Activated T-cell treated with anti-CD3 and anti-CD28 coated beads, Interleukin-2, amount 50 U/mL, for 4 hours (primary cell): ENCODE measurements around the gene HDDC3. TPM values are rescaled to one million over a fixed set of nuclear protein-coding genes. Genes with fewer than 3 reads are reported as not detected.
"Not testable (repeated sequence)": the region's sequence is repeated elsewhere in the genome, so short reads cannot be mapped to it uniquely, and the experiment has no call there.

Experiments used
- ATAC-seq, 2 donors: fragments of 200-7000 bp; cut with Tn5 transposase; one replicate each; pipeline ENCODE4 v1.10.0; 2021
- DNase-seq: peaks from one replicate; pipeline ENCODE4 v3.0.0-alpha.2; 2020
- H3K27me3 Mint-ChIP-seq: one replicate; pipeline ENCODE4 v1.8.0; 2021; ENCODE audit warnings: low read depth, mixed read lengths
- H3K36me3 Mint-ChIP-seq: one replicate; pipeline ENCODE4 v1.8.0; 2022; ENCODE audit warnings: mixed read lengths; ENCODE audit not compliant: insufficient read depth
- H3K4me1 Mint-ChIP-seq: one replicate; pipeline ENCODE4 v1.8.0; 2021; ENCODE audit warnings: low read depth, mixed read lengths
- H3K4me3 Mint-ChIP-seq: one replicate; pipeline ENCODE4 v1.8.0; 2021; ENCODE audit warnings: mild to moderate bottlenecking, moderate library complexity, mixed read lengths
- H3K9me3 Mint-ChIP-seq: one replicate; pipeline ENCODE4 v1.8.0; 2021; ENCODE audit warnings: mixed read lengths
- total RNA-seq, 3 donors: library from RNA; stranded (reverse); gene quantifications; one replicate each; pipeline ENCODE4 v1.2.1, GENCODE V29; 2021

The HDDC3 gene
- total RNA-seq, 3 donors from 2014 or later = 39.9 to 43.6 (median 40.0) TPM

- H3K9me3 Mint-ChIP-seq = no peaks in the 10 kb centered on the region
- H3K4me3 Mint-ChIP-seq = no peak overlapping the region
- ATAC-seq = no peak
- DNase-seq = no peak
- peaks cover 30% of the 10 kb centered on the region for H3K4me1 Mint-ChIP-seq
- H3K27me3 Mint-ChIP-seq = no peaks in the 10 kb centered on the region
- H3K36me3 Mint-ChIP-seq = peaks cover 20% of the 10 kb centered on the region
These were observed 27.6 kb downstream of the HDDC3 start for GRCh38 chr15:90904746-90905145.

GRCh38 chr15:90903733-90904536 is 28.4 kb downstream of the HDDC3 start:
- ATAC-seq = no peak
- H3K4me3 Mint-ChIP-seq = peak overlapping the region; percentile 81
- peaks cover 30% of the 10 kb centered on the region for H3K4me1 Mint-ChIP-seq
- H3K36me3 Mint-ChIP-seq = peaks cover 20% of the 10 kb centered on the region
- no peaks in the 10 kb centered on the region for H3K9me3 Mint-ChIP-seq
- no peak for DNase-seq
- H3K27me3 Mint-ChIP-seq = no peaks in the 10 kb centered on the region

- H3K36me3 Mint-ChIP-seq = peaks cover 20% of the 10 kb centered on the region
- H3K4me1 Mint-ChIP-seq = peaks cover 30% of the 10 kb centered on the region
- no peaks in the 10 kb centered on the region for H3K27me3 Mint-ChIP-seq
- no peaks in the 10 kb centered on the region for H3K9me3 Mint-ChIP-seq
- H3K4me3 Mint-ChIP-seq = peak within 1 kb of the TSS; percentile 83
- peak; percentile 73 for DNase-seq
- ATAC-seq = peak; percentile 67 to 69
These were observed 29.3 kb downstream of the HDDC3 start, which contains the start of gene MAN2A2 for GRCh38 chr15:90902840-90903732. Gene MAN2A2 (plus strand): TSS chr15:90903302. CDS start chr15:90904208, 906 bp downstream.

- H3K4me3 Mint-ChIP-seq = peak overlapping the region; percentile 83
- peaks cover 15% of the 10 kb centered on the region for H3K36me3 Mint-ChIP-seq
- no peaks in the 10 kb centered on the region for H3K9me3 Mint-ChIP-seq
- H3K4me1 Mint-ChIP-seq = peaks cover 30% of the 10 kb centered on the region
- ATAC-seq = peak; percentile 84 to 88
- peak; percentile 56 for DNase-seq
- H3K27me3 Mint-ChIP-seq = no peaks in the 10 kb centered on the region
These were observed 30.1 kb downstream of the HDDC3 start for GRCh38 chr15:90902040-90902839.

- DNase-seq (no peak), ATAC-seq (no peak)
- peaks cover 30% of the 10 kb centered on the region for H3K4me1 Mint-ChIP-seq
- H3K36me3 Mint-ChIP-seq = peaks cover 12% of the 10 kb centered on the region
- H3K27me3 Mint-ChIP-seq = no peaks in the 10 kb centered on the region
- peak overlapping the region; percentile 83 for H3K4me3 Mint-ChIP-seq
- H3K9me3 Mint-ChIP-seq = no peaks in the 10 kb centered on the region
These were observed 30.9 kb downstream of the HDDC3 start for GRCh38 chr15:90901175-90902039.

GRCh38 chr15:90897131-90897655 is 35.2 kb downstream of the HDDC3 start:
- Mint-ChIP-seq H3K4me3 (peak overlapping the region; percentile 48), H3K4me1 (peaks cover 12% of the 10 kb centered on the region)
- H3K27me3 Mint-ChIP-seq, DNase-seq, ATAC-seq, H3K36me3 Mint-ChIP-seq, H3K9me3 Mint-ChIP-seq: not testable (repeated sequence)

- Mint-ChIP-seq H3K9me3 (no peaks in the 10 kb centered on the region), H3K27me3 (no peaks in the 10 kb centered on the region), H3K36me3 (peaks cover 2% of the 10 kb centered on the region), H3K4me1 (no peaks in the 10 kb centered on the region), H3K4me3 (no peak overlapping the region)
- no peak for DNase-seq
- ATAC-seq = no peak
These were observed 36.7 kb downstream of the HDDC3 start for GRCh38 chr15:90895571-90896117.

- Mint-ChIP-seq H3K4me3 (no peak overlapping the region), H3K9me3 (no peaks in the 10 kb centered on the region), H3K4me1 (no peaks in the 10 kb centered on the region), H3K36me3 (peaks cover 2% of the 10 kb centered on the region), H3K27me3 (no peaks in the 10 kb centered on the region)
- no peak for DNase-seq
- no peak for ATAC-seq
These were observed 38.9 kb downstream of the HDDC3 start for GRCh38 chr15:90893175-90894090.

GRCh38 chr15:90892498-90893174 is 39.7 kb downstream of the HDDC3 start:
- Mint-ChIP-seq H3K4me1 (no peaks in the 10 kb centered on the region), H3K9me3 (no peaks in the 10 kb centered on the region), H3K36me3 (peaks cover 2% of the 10 kb centered on the region), H3K27me3 (no peaks in the 10 kb centered on the region), H3K4me3 (no peak overlapping the region)
- DNase-seq (no peak), ATAC-seq (no peak)

- Mint-ChIP-seq H3K4me3 (no peak overlapping the region), H3K4me1 (no peaks in the 10 kb centered on the region), H3K36me3 (peaks cover 5% of the 10 kb centered on the region), H3K9me3 (no peaks in the 10 kb centered on the region), H3K27me3 (no peaks in the 10 kb centered on the region)
- ATAC-seq (no peak), DNase-seq (no peak)
These were observed 40.3 kb downstream of the HDDC3 start for GRCh38 chr15:90892023-90892422.

GRCh38 chr15:90891346-90891949 is 40.9 kb downstream of the HDDC3 start:
- Mint-ChIP-seq H3K4me3 (no peak overlapping the region), H3K27me3 (no peaks in the 10 kb centered on the region), H3K36me3 (peaks cover 5% of the 10 kb centered on the region), H3K4me1 (no peaks in the 10 kb centered on the region), H3K9me3 (no peaks in the 10 kb centered on the region)
- DNase-seq = no peak
- ATAC-seq = no peak
